Liver (tissue), 9 donors: ENCODE measurements around the gene TAF1C. TPM values are rescaled to one million over a fixed set of nuclear protein-coding genes. Genes with fewer than 3 reads are reported as not detected.

Source experiments
- DNase-seq: peaks from one replicate; pipeline ENCODE4 v3.0.0-alpha.2; 2017; ENCODE audit warnings: low spot score
- H3K27ac ChIP-seq, 2 donors: one replicate each; pipeline ENCODE4 v1.7.0; 2013; ENCODE audit warnings: inconsistent platforms in 2 of 2, low read length in 2 of 2, control low read depth in 1 of 2, low read depth in 1 of 2, mild to moderate bottlenecking in 1 of 2
- H3K27me3 ChIP-seq, 4 donors: one replicate each; pipeline versions ENCODE4 v1.6.1 to v1.7.0; 2013; ENCODE audit warnings: low read length in 3 of 4, inconsistent platforms in 1 of 4, mild to moderate bottlenecking in 1 of 4, moderate library complexity in 1 of 4; ENCODE audit not compliant: control insufficient read depth in 4 of 4, insufficient read depth in 4 of 4
- H3K36me3 ChIP-seq, 4 donors: one replicate each; pipeline versions ENCODE4 v1.6.1 to v1.7.0; 2013; ENCODE audit warnings: low read length in 3 of 4, mild to moderate bottlenecking in 3 of 4, low read depth in 1 of 4, moderate library complexity in 1 of 4; ENCODE audit not compliant: control insufficient read depth in 4 of 4, insufficient read depth in 3 of 4
- H3K4me1 ChIP-seq, 4 donors: one replicate each; pipeline versions ENCODE4 v1.6.1 to v1.7.0; 2013; ENCODE audit warnings: low read length in 3 of 4, mild to moderate bottlenecking in 3 of 4, moderate library complexity in 1 of 4; ENCODE audit not compliant: control insufficient read depth in 4 of 4, insufficient read depth in 4 of 4
- H3K4me3 ChIP-seq, 3 donors: one replicate each; pipeline versions ENCODE4 v1.6.1 to v1.7.0; 2013; ENCODE audit warnings: low read length in 3 of 3, control low read depth in 1 of 3, low read depth in 1 of 3, mild to moderate bottlenecking in 1 of 3
- H3K9ac ChIP-seq, 2 donors: one replicate each; pipeline ENCODE4 v1.7.0; 2013; ENCODE audit warnings: low read length in 2 of 2, mild to moderate bottlenecking in 2 of 2, moderate library complexity in 2 of 2, control low read depth in 1 of 2, low read depth in 1 of 2
- H3K9me3 ChIP-seq, 4 donors: one replicate each; pipeline versions ENCODE4 v1.6.1 to v1.7.0; 2013; ENCODE audit warnings: low read length in 3 of 4; ENCODE audit not compliant: control insufficient read depth in 4 of 4
- CTCF ChIP-seq: fragments of 150-350 bp; IDR thresholded peaks from 2 replicates; pipeline ENCODE4 v1.5.1; 2017; ENCODE audit warnings: improper control_type of control experiment, low read depth, low read length; ENCODE audit not compliant: missing input control
- EGR1 ChIP-seq, 2 donors: IDR thresholded peaks; 2 replicates each; pipeline ENCODE4 v1.6.1; 2016 to 2018; ENCODE audit warnings: antibody characterized with exemption in 2 of 2, low read depth in 2 of 2
- FOXA1 ChIP-seq: IDR thresholded peaks from 2 replicates; pipeline ENCODE4 v1.6.1; 2016; ENCODE audit warnings: antibody characterized with exemption
- FOXA2 ChIP-seq: IDR thresholded peaks from 2 replicates; pipeline ENCODE4 v1.6.1; 2016; ENCODE audit warnings: antibody characterized with exemption
- GABPA ChIP-seq, 2 donors: IDR thresholded peaks in 1 of 2; conservative IDR thresholded peaks in 1 of 2; 2 replicates each; pipeline ENCODE4 v1.6.1; 2016; ENCODE audit warnings: antibody characterized with exemption in 2 of 2, mild to moderate bottlenecking in 1 of 2, moderate library complexity in 1 of 2
- HNF4A ChIP-seq, 2 donors: conservative IDR thresholded peaks; 2 replicates each; pipeline ENCODE4 v1.6.1; 2016; ENCODE audit warnings: antibody characterized with exemption in 2 of 2, mild to moderate bottlenecking in 2 of 2
- HNF4G ChIP-seq: IDR thresholded peaks from 2 replicates; pipeline ENCODE4 v1.6.1; 2016; ENCODE audit warnings: antibody characterized with exemption
- JUND ChIP-seq, 2 donors: IDR thresholded peaks; 2 replicates each; pipeline ENCODE4 v1.6.1; 2016; ENCODE audit warnings: antibody characterized with exemption in 2 of 2
- NR2F2 ChIP-seq: IDR thresholded peaks from 2 replicates; pipeline ENCODE4 v1.6.1; 2016; ENCODE audit warnings: antibody characterized with exemption
- RAD21 ChIP-seq, 2 donors: IDR thresholded peaks; 2 replicates each; pipeline ENCODE4 v1.6.1; 2016; ENCODE audit warnings: antibody characterized with exemption in 2 of 2, mild to moderate bottlenecking in 2 of 2
- REST ChIP-seq: IDR thresholded peaks from 2 replicates; pipeline ENCODE4 v1.6.1; 2016; ENCODE audit warnings: antibody characterized with exemption, mild to moderate bottlenecking
- RXRA ChIP-seq, 2 donors: IDR thresholded peaks; 2 replicates each; pipeline ENCODE4 v1.6.1; 2017 to 2018; ENCODE audit warnings: antibody characterized with exemption in 2 of 2, mild to moderate bottlenecking in 1 of 2
- SP1 ChIP-seq: IDR thresholded peaks from 2 replicates; pipeline ENCODE4 v1.6.1; 2018; ENCODE audit warnings: antibody characterized with exemption, mild to moderate bottlenecking
- TAF1 ChIP-seq: conservative IDR thresholded peaks from 2 replicates; pipeline ENCODE4 v1.6.1; 2016; ENCODE audit warnings: antibody characterized with exemption, mild to moderate bottlenecking
- YY1 ChIP-seq: IDR thresholded peaks from 2 replicates; pipeline ENCODE4 v1.6.1; 2016; ENCODE audit warnings: antibody characterized with exemption, mild to moderate bottlenecking
- ZBTB33 ChIP-seq: IDR thresholded peaks from 2 replicates; pipeline ENCODE4 v1.6.1; 2016; ENCODE audit warnings: antibody characterized with exemption
- WGBS: extraction: QIAGEN DNeasy Blood & Tissue Kit; methylation state at CpG from one replicate; pipeline ENCODE4 v1.1.7; 2013; 5-methylcytosine and 5-hydroxymethylcytosine counted together
- polyA plus RNA-seq, 2 donors: library from polyadenylated mRNA; stranded (reverse) in 1 of 2; unstranded in 1 of 2; fragments of 200-250 nt in 1 of 2; fragments of >200 nt in 1 of 2; fragmentation: Nextera tagmentation in 1 of 2; extraction: Ambion mirVana in 1 of 2; gene quantifications; one replicate each; pipeline versions ENCODE4 v1.2.1 to v1.2.3, GENCODE V29; 2013 to 2015
- total RNA-seq, 2 donors: library from RNA; depleted of rRNA; stranded (reverse); fragments of >200 nt; gene quantifications; one replicate each; pipeline ENCODE4 v1.2.3, GENCODE V29; 2014
- TF ChIP-seq, protein P1 (sequence below): IDR thresholded peaks from 2 replicates; pipeline ENCODE4 v1.6.1; 2016; ENCODE audit warnings: antibody characterized with exemption
- TF ChIP-seq, protein P2 (sequence below): IDR thresholded peaks from 2 replicates; pipeline ENCODE4 v1.6.1; 2016; ENCODE audit warnings: antibody characterized with exemption
- donor health status: healthy.
- donor health status: healthy.
- donor health status: healthy.
- donor health status: healthy.
- donor health status: healthy.

Gene TAF1C
- total and polyA plus RNA-seq, 4 donors: 10.2 to 34.5 (median 11.3) TPM

DNA sequence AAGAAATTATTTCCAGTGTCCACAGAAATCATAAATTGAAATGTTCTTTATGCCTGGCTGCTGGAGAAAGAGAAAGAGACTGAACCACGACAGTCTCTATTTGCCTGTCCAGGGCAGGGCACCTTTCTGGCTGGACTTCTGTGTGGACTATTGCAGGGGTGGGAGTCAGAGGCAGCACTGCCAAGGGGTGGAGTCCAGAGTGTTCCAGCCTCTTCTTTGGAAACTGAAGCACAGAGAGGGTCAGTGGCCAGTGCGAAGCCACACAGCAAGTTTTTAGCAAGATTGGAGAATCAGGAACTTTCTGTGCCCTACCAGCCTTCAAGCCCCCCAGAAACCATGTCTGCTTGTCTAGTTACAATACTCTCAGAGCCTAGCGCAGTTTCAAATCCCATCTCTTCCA, 37.7 kb upstream of the TAF1C start:
- no peak overlapping the region for H3K27ac ChIP-seq
- no peaks in the 10 kb centered on the region for H3K36me3 ChIP-seq
- no peak for DNase-seq
- TF ChIP-seq FOXA1 (no peak), TAF1 (no peak), HNF4A (conservative IDR thresholded peaks at IDR 0.05) (no peak), NR2F2 (no peak), EGR1 (IDR thresholded peaks at IDR 0.05; ENCODE audit: low read depth in 2 of 2) (no peak), RAD21 (IDR thresholded peaks at IDR 0.05) (no peak), HNF4G (no peak), FOXA2 (no peak), JUND (IDR thresholded peaks at IDR 0.05) (no peak), REST (no peak), CTCF (no peak)
- TF ChIP-seq, protein P1, sequence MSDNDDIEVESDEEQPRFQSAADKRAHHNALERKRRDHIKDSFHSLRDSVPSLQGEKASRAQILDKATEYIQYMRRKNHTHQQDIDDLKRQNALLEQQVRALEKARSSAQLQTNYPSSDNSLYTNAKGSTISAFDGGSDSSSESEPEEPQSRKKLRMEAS: no peak
- H3K4me1 ChIP-seq: no peaks in the 10 kb centered on the region
- H3K9ac ChIP-seq: no peak overlapping the region
- no peaks in the 10 kb centered on the region for H3K9me3 ChIP-seq
- no peaks in the 10 kb centered on the region for H3K27me3 ChIP-seq
- 74% methylated on average over 3 of the region's 3 CpGs for WGBS
- no peak overlapping the region for H3K4me3 ChIP-seq

DNA sequence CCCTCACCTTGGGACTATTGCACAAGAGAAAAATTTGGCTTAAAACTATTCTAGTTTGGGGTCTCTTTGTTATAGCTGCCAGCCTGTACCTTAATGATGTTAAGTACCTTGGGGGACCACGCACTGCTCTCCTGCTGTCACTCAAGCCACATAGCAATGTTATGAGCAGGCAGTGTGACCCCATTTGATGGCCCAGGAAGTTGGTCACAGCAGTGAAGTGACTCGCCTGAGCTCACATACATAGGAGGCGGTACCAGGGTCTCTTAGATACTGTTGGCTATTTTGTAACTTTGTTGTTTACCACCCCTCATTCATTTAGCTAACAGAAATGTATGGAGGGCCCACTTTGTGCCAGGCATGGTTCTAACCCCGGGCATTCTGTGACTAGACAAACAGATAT, 36.6 kb upstream of the TAF1C start:
- Histone ChIP-seq H3K4me1 (no peaks in the 10 kb centered on the region), H3K27me3 (no peaks in the 10 kb centered on the region), H3K4me3 (no peak overlapping the region), H3K9me3 (no peaks in the 10 kb centered on the region), H3K27ac (no peak overlapping the region), H3K36me3 (no peaks in the 10 kb centered on the region), H3K9ac (no peak overlapping the region)
- 85% methylated on average over 4 of the region's 4 CpGs for WGBS
- TF ChIP-seq EGR1 (IDR thresholded peaks at IDR 0.05; ENCODE audit: low read depth in 2 of 2) (no peak), FOXA1 (no peak), FOXA2 (no peak), HNF4A (conservative IDR thresholded peaks at IDR 0.05) (no peak), HNF4G (no peak), GABPA (IDR thresholded peaks at IDR 0.05 in 1 of 2, conservative IDR thresholded peaks at IDR 0.05 in 1 of 2) (no peak), RXRA (IDR thresholded peaks at IDR 0.05) (no peak), REST (no peak), SP1 (no peak), NR2F2 (no peak), JUND (IDR thresholded peaks at IDR 0.05) (no peak), RAD21 (IDR thresholded peaks at IDR 0.05) (no peak), ZBTB33 (no peak), TAF1 (no peak), YY1 (no peak), CTCF (no peak)
- TF ChIP-seq, protein P2, sequence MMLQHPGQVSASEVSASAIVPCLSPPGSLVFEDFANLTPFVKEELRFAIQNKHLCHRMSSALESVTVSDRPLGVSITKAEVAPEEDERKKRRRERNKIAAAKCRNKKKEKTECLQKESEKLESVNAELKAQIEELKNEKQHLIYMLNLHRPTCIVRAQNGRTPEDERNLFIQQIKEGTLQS: no peak
- TF ChIP-seq, protein P1: no peak
- DNase-seq: no peak
